ENCODE data around the gene KCTD5. TPM values are rescaled to one million over a fixed set of nuclear protein-coding genes. Genes with fewer than 3 reads are reported as not detected.
"Not testable (repeated sequence)": the region's sequence is repeated elsewhere in the genome, so short reads cannot be mapped to it uniquely, and the experiment has no call there.

Gene KCTD5
- total and polyA plus RNA-seq, 2 experiments from 2014 or later, result 32.6 to 32.9 TPM

GRCh38 chr16:2720719-2721633 lies 38.7 kb downstream of the KCTD5 start:
- Histone ChIP-seq H3K4me1 (ENCODE audit: low read depth) (no peaks in the 10 kb centered on the region), H3K36me3 (no peaks in the 10 kb centered on the region), H3K27me3 (no peaks in the 10 kb centered on the region), H3K27ac (peak overlapping the region; percentile 64), H3K9me3 (ENCODE audit: low read depth) (no peaks in the 10 kb centered on the region), H3K4me3 (peak overlapping the region; percentile 49)
- TF ChIP-seq, protein P1, sequence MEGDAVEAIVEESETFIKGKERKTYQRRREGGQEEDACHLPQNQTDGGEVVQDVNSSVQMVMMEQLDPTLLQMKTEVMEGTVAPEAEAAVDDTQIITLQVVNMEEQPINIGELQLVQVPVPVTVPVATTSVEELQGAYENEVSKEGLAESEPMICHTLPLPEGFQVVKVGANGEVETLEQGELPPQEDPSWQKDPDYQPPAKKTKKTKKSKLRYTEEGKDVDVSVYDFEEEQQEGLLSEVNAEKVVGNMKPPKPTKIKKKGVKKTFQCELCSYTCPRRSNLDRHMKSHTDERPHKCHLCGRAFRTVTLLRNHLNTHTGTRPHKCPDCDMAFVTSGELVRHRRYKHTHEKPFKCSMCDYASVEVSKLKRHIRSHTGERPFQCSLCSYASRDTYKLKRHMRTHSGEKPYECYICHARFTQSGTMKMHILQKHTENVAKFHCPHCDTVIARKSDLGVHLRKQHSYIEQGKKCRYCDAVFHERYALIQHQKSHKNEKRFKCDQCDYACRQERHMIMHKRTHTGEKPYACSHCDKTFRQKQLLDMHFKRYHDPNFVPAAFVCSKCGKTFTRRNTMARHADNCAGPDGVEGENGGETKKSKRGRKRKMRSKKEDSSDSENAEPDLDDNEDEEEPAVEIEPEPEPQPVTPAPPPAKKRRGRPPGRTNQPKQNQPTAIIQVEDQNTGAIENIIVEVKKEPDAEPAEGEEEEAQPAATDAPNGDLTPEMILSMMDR (IDR thresholded peaks at IDR 0.05; ENCODE audit: low read depth, low read length), result peak; percentile 44
- DNase-seq (ENCODE audit: low read depth in 1 of 2, low spot score in 1 of 2), result peak; percentile 87 to 93

DNA sequence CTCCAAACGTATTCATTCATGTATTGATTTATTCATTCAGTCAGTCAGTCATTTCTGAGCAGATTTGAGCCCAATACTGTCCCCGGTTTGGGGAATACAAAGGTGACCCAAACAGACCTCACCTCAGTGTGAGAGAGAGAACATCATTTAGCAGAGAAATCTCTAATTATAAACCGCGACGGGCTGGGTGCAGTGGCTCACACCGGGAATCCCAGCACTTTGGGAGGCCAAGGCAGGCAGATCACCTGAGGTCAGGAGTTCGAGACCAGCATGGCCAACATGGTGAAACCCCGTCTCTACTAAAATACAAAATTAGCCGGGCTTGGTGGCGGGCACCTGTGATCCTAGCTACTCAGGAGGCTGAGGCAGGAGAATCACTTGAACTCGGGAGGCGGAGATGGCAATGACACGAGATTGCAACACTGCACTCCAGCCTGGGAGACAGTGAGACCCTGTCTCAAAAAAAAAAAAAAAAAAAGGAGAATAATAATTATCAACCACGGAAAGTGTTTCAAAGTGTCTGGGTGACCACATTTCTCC lies 39.4 kb downstream of the KCTD5 start:
- H3K36me3 ChIP-seq; H3K9me3 ChIP-seq (ENCODE audit: low read depth); H3K4me1 ChIP-seq (ENCODE audit: low read depth); H3K27me3 ChIP-seq; DNase-seq (ENCODE audit: low read depth in 1 of 2, low spot score in 1 of 2): not testable (repeated sequence)
- Histone ChIP-seq H3K4me3 (peak overlapping the region; percentile 49), H3K27ac (peak overlapping the region; percentile 64)

DNA sequence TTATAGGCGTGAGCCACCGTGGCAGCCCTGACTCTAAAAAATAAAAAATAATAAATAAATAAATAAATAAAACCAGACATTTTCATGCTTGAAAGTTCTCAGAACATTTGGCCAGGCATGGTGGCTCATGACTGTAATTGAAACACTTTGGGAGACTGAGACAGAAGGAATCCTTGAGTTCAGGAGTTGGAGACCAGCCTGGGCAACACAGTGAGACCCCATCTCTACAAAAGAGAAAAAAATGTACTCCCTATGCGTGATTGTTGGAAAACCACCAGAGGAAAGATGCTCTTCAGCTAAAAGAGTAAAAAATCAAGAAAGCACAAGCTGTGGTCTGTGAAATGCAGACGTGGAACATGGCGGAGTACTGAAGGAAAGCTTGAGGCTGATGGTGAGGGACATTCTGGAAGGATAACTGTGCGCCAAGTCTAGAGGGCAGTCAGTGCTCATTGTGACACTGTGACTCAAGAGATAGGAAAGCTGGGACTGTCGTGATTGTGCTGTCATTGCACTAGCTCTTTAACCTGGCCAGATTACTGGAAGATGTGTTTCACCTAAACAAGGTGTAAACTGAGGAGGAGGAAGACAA lies 41.9 kb downstream of the KCTD5 start:
- H3K9me3 ChIP-seq (ENCODE audit: low read depth), result no peaks in the 10 kb centered on the region
- H3K36me3 ChIP-seq, result no peaks in the 10 kb centered on the region
- no peak overlapping the region for H3K27ac ChIP-seq
- no peak for DNase-seq (ENCODE audit: low read depth in 1 of 2, low spot score in 1 of 2)
- no peaks in the 10 kb centered on the region for H3K4me1 ChIP-seq (ENCODE audit: low read depth)
- H3K27me3 ChIP-seq, result no peaks in the 10 kb centered on the region
- TF ChIP-seq, protein P1 (IDR thresholded peaks at IDR 0.05; ENCODE audit: low read depth, low read length), result no peak
- no peak overlapping the region for H3K4me3 ChIP-seq

DNA sequence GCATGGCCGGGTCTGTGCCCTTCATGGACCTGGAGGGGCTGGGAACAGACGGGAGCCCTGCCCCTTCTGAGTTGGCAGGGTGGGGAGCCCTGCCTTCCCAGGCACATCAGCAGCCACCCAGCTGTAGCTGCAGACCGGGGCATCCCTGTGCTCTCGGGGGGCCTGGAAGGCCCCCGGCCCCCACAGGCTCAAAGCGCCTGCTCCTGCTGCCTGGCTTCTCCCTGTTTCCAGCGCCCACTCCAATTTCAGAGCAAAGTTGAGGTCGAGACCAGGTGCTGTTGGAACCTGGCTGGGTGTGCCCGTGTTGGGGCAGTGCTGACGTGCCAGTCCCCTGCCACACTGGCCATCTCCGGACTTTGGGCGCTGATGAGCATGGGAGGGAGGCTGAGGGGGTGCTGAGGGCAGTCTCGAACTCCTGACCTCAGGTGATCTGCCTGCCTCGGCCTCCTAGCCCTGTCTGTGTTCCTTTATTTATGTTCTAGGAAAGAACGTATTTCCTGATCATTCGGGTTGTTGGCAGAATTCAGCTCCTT lies 42.6 kb downstream of the KCTD5 start:
- Histone ChIP-seq H3K4me1 (ENCODE audit: low read depth) (no peaks in the 10 kb centered on the region), H3K27ac (no peak overlapping the region), H3K9me3 (ENCODE audit: low read depth) (no peaks in the 10 kb centered on the region), H3K4me3 (no peak overlapping the region), H3K36me3 (no peaks in the 10 kb centered on the region), H3K27me3 (no peaks in the 10 kb centered on the region)
- TF ChIP-seq, protein P1 (IDR thresholded peaks at IDR 0.05; ENCODE audit: low read depth, low read length), result no peak
- DNase-seq (ENCODE audit: low read depth in 1 of 2, low spot score in 1 of 2), result no peak

DNA sequence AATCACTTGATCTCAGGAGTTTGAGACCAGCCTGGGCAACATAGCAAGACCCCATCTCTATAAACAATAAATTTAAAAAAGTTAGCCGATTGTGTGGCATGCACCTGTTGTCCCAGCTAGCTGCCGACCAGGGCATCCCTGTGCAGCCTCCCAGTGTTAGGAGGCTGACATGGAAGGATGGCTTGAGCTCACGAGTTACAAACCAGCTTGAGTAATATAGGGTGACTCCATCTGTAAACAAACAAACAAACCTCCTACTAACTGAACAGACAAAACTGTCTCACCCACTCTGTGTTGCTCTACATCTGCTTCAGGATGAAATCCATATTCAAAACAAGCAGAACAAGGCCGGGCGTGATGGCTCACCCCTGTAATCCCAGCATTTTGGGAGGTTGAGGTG lies 44.6 kb downstream of the KCTD5 start:
- H3K4me1 ChIP-seq (ENCODE audit: low read depth), result no peaks in the 10 kb centered on the region
- no peak overlapping the region for H3K27ac ChIP-seq
- no peaks in the 10 kb centered on the region for H3K9me3 ChIP-seq (ENCODE audit: low read depth)
- no peak overlapping the region for H3K4me3 ChIP-seq
- TF ChIP-seq, protein P1 (IDR thresholded peaks at IDR 0.05; ENCODE audit: low read depth, low read length), result no peak
- DNase-seq (ENCODE audit: low read depth in 1 of 2, low spot score in 1 of 2), result no peak
- no peaks in the 10 kb centered on the region for H3K36me3 ChIP-seq
- H3K27me3 ChIP-seq, result no peaks in the 10 kb centered on the region
